Epithelial cell of proximal tubule (primary cell): ENCODE data around the gene TFIP11. TPM values are rescaled to one million over a fixed set of nuclear protein-coding genes. Genes with fewer than 3 reads are reported as not detected.

Source experiments
- DNase-seq: peaks from one replicate; pipeline ENCODE4 v3.0.0-alpha.2; 2011; ENCODE audit warnings: low read depth
- H3K4me3 ChIP-seq: 2 replicates; pipeline ENCODE4 v1.5.1; 2011; ENCODE audit warnings: low read depth, mild to moderate bottlenecking, low read length
- CTCF ChIP-seq: conservative IDR thresholded peaks from 2 replicates; pipeline ENCODE4 v1.5.1; 2012; ENCODE audit warnings: low read depth, mild to moderate bottlenecking, low read length
- total RNA-seq: library from RNA; depleted of rRNA; stranded (reverse); fragments of >200 nt; gene quantifications from 2 replicates; pipeline ENCODE4 v1.2.3, GENCODE V29; 2015

TFIP11 gene
- total RNA-seq, 1 donor from 2014 or later, result 17.8 TPM

DNA sequence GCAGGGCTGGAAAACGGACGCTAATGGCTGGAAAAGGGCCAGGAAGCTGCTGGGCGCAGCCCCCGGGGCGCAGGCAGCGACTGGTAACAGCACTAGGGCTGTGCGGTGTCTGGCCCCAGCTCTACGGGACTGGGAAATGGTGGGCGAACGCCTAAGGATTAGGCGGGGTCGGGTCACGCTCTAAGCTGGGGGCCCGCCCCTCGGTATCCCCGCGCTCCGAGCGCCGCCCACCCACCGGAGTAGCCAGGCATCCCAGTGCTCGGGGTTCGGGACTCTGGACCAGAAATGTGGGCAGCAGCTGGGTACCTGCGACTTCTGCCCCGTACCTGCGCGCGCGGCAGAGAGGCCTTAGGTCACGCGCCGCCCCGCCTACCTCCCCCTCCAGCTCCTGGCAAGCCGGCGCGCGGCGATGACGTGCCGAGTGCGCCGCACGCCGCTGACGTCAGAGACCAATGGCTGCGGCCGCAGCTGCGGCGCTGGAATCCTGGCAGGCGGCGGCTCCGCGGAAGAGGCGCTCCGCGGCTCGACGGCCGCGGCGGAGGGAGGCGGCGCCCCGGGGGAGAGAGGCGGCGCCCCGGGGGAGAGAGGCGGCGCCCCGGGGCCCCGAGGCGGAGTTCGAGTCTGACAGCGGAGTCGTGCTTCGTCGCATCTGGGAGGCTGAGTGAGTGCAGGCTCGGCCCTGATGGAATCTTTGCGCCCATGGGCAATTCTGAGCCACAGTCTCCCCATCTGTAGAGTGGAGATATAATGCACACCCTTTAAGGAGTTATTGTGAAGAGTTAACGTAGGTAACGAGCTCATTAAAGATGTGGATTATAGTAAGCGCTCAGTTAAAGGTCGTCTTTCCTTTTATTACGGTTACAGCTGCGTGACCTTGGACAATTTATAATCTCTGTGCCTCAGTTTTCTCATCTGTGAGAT is 28.6 kb downstream of the TFIP11 start, which contains the start of the genes HPS4 and SRRD:
TSS of gene HPS4 (minus strand) at position 345 of the 921 bp plus-strand sequence. CDS start 2,021 bp downstream, outside the sequence.
TSS of gene SRRD (plus strand) at position 439 of the 921 bp plus-strand sequence. CDS start at position 453, 14 bp downstream.
- no peak for DNase-seq
- peak within 1 kb of the TSS; percentile 94 for H3K4me3 ChIP-seq
- TF ChIP-seq CTCF, result no peak

GRCh38 chr22:26483043-26483438 is 29.2 kb downstream of the TFIP11 start:
- peak overlapping the region; percentile 94 for H3K4me3 ChIP-seq
- no peak for TF ChIP-seq CTCF
- DNase-seq, result no peak

DNA sequence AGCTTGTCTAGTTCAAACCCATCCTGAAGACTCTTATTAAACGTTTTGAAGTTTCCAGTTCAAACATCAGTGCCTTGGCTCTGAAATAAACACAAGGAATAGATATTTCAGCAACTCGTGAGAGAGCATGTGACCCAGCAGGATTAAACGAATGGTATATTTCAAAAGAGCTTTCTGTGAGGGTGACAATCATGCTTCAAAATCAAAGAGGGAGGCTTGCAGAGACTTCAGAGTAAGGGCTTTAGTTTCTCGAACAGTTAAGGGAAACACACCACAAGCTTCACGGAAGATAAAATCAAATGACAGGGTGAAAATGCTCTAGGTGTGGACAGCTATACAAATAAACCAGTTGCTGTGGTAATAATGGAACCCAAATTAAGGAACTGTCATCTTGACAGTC is 30.1 kb downstream of the TFIP11 start:
- no peak for TF ChIP-seq CTCF
- no peak overlapping the region for H3K4me3 ChIP-seq
- DNase-seq, result no peak

- no peak for TF ChIP-seq CTCF
- no peak for DNase-seq
- H3K4me3 ChIP-seq, result no peak overlapping the region
Measured at GRCh38 chr22:26481694-26482093, 30.6 kb downstream of the TFIP11 start.

DNA sequence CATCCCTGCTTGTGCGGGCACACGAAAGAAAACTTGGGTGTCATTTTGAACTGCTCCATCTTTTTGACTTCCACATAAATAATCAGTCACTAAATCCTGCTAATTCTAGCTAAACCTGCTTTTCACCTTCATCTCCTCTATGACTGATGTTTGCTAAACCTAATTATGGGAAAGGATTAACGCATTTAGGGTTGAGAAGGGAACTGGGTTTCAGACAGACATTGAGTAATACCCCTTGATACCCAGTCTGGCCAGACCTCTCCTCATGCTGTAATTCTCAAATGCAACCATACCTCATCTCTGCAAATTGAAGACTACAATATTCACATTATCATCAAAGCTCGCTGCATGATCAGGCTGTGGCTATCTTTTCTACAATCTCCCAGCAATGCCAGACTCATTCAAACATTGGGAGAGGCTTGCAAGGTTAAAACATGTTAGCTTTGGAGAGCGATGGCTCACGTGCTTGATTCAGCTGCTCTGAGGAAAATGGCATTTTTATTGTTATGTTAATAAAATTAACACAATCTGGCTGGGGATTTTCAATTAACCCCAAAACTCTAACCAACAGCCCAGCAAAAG is 31.1 kb downstream of the TFIP11 start:
- DNase-seq, result no peak
- H3K4me3 ChIP-seq, result no peak overlapping the region
- no peak for TF ChIP-seq CTCF

- DNase-seq, result no peak
- peak overlapping the region; percentile 1 for H3K4me3 ChIP-seq
- no peak for TF ChIP-seq CTCF
Measured at GRCh38 chr22:26480611-26480932, 31.7 kb downstream of the TFIP11 start.
